ENCODE measurements around the gene SECISBP2. TPM values are rescaled to one million over a fixed set of nuclear protein-coding genes. Genes with fewer than 3 reads are reported as not detected.
"Not testable (repeated sequence)": the region's sequence is repeated elsewhere in the genome, so short reads cannot be mapped to it uniquely, and the experiment has no call there.

SECISBP2 gene
- total RNA-seq, result 15.7 TPM
- long read RNA-seq, full-length matches to known transcripts, result 3 of 20 reads
- long read RNA-seq, partial matches to known transcripts, result 8 of 20 reads
- long read RNA-seq, other reads (novel, unspliced or antisense), result 9 of 20 reads

- ATAC-seq, result peak; percentile 99
- intact Hi-C loops (cut with micrococcal nuclease), result no loop called here
- peak; percentile 99 for DNase-seq
Measured at GRCh38 chr9:89318123-89319014, at the start of gene SECISBP2. Gene SECISBP2, plus strand, starts transcription at chr9:89318500. Its CDS starts 77 bp downstream, at chr9:89318577.

- intact Hi-C loops (cut with micrococcal nuclease), result no loop called here
- no peak for ATAC-seq
- DNase-seq, result no peak
Measured at GRCh38 chr9:89273528-89274279, 44.6 kb upstream of the SECISBP2 start.

GRCh38 chr9:89274838-89275237 lies 43.5 kb upstream of the SECISBP2 start:
- ATAC-seq (no peak), DNase-seq (no peak)
- intact Hi-C loops (cut with micrococcal nuclease), result no loop called here

GRCh38 chr9:89276040-89276439 lies 42.3 kb upstream of the SECISBP2 start:
- DNase-seq; ATAC-seq; intact Hi-C loops (cut with micrococcal nuclease): not testable (repeated sequence)

- intact Hi-C loops (cut with micrococcal nuclease), result no loop called here
- DNase-seq, result no peak
- ATAC-seq, result no peak
Measured at GRCh38 chr9:89277043-89277442, 41.3 kb upstream of the SECISBP2 start.

GRCh38 chr9:89277454-89277853 lies 40.8 kb upstream of the SECISBP2 start:
- intact Hi-C loops (cut with micrococcal nuclease), result no loop called here

GRCh38 chr9:89278551-89278950 lies 39.7 kb upstream of the SECISBP2 start:
- DNase-seq, result no peak
- intact Hi-C loops (cut with micrococcal nuclease), result no loop called here

More at GRCh38 chr9:89277454-89277853, 40.8 kb upstream of the SECISBP2 start:
- no peak for DNase-seq
- ATAC-seq, result no peak

GRCh38 chr9:89278997-89279739 lies 39.1 kb upstream of the SECISBP2 start:
- ATAC-seq (no peak), DNase-seq (no peak)
- intact Hi-C loops (cut with micrococcal nuclease), result no loop called here

More at GRCh38 chr9:89278551-89278950, 39.7 kb upstream of the SECISBP2 start:
- ATAC-seq, result no peak

- intact Hi-C loops (cut with micrococcal nuclease), result no loop called here
- DNase-seq (no peak), ATAC-seq (no peak)
Measured at GRCh38 chr9:89281106-89281505, 37.2 kb upstream of the SECISBP2 start.

- DNase-seq, result peak; percentile 65
- intact Hi-C loops (cut with micrococcal nuclease), result not testable (repeated sequence)
- peak; percentile 68 for ATAC-seq
Measured at GRCh38 chr9:89282248-89282968, 35.9 kb upstream of the SECISBP2 start.

GRCh38 chr9:89284076-89284475 lies 34.2 kb upstream of the SECISBP2 start:
- ATAC-seq (no peak), DNase-seq (no peak)
- intact Hi-C loops (cut with micrococcal nuclease), result no loop called here

GRCh38 chr9:89291741-89292140 lies 26.6 kb upstream of the SECISBP2 start:
- DNase-seq (no peak), ATAC-seq (no peak)
- intact Hi-C loops (cut with micrococcal nuclease), result no loop called here

- DNase-seq (no peak), ATAC-seq (no peak)
- intact Hi-C loops (cut with micrococcal nuclease), result no loop called here
Measured at GRCh38 chr9:89293014-89293413, 25.3 kb upstream of the SECISBP2 start.

GRCh38 chr9:89295400-89295799 lies 22.9 kb upstream of the SECISBP2 start:
- intact Hi-C loops (cut with micrococcal nuclease), result no loop called here
- no peak for ATAC-seq
- no peak for DNase-seq

- intact Hi-C loops (cut with micrococcal nuclease), result not testable (repeated sequence)
Measured at GRCh38 chr9:89301996-89302395, 16.3 kb upstream of the SECISBP2 start.

GRCh38 chr9:89304020-89304833 lies 14.1 kb upstream of the SECISBP2 start:
- DNase-seq (no peak), ATAC-seq (no peak)
- intact Hi-C loops (cut with micrococcal nuclease), result no loop called here

More at GRCh38 chr9:89301996-89302395, 16.3 kb upstream of the SECISBP2 start:
- DNase-seq, ATAC-seq: not testable (repeated sequence)

- ATAC-seq, result no peak
- DNase-seq, result no peak
- intact Hi-C loops (cut with micrococcal nuclease), result no loop called here
Measured at GRCh38 chr9:89304834-89305188, 13.5 kb upstream of the SECISBP2 start.

- intact Hi-C loops (cut with micrococcal nuclease), result no loop called here
- DNase-seq (no peak), ATAC-seq (no peak)
Measured at GRCh38 chr9:89305868-89306267, 12.4 kb upstream of the SECISBP2 start.

Measured in left ventricle myocardium superior (tissue), 1 donor.